ENCODE results near the gene MRPL4. TPM values are rescaled to one million over a fixed set of nuclear protein-coding genes. Genes with fewer than 3 reads are reported as not detected.

MRPL4 gene
- total and polyA plus RNA-seq, 10 of the 15 experiments (the other 5 are each of a cell fraction or from before 2014, with no cell fraction given), result 0.79 to 221 (median 112) TPM

DNA sequence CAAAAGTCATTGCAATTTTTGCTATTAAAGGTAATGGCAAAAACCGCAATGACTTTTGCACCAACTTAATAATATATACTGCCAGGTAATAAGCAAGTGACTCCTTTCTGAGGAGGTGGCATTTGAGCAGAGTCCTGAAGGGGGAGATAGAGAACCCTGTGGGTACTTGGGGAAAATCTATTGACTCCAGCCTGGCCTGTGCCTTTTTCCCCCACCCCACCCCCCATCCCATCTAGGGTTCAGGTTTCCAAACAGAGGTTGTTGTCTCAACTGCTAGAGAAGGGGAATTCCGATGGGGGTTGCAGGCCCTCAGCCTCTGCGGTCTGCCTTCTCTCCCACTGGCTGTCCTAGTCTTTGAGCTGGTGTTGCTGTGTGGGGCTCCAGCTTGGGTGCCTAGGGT is 32.3 kb upstream of the MRPL4 start:
- ChIA-PET POLR2A (interaction anchor here (0.6 to 2.1 kb wide), 17 partner anchors 9 to 346 kb away, joined by 3 to 11 read pairs (median 3); partner anchors contain the start of gene KRI1), SMC1A (ENCODE audit: uncharacterized antibody, unreplicated experiment) (interaction anchor here (0.6 to 3.4 kb wide), 12 partner anchors 16 to 154 kb away, joined by 3 to 30 read pairs (median 3); no protein-coding TSS in a partner anchor), CTCF (interaction anchor here (0.6 to 5.3 kb wide), 11 partner anchors 8 to 297 kb away, joined by 3 to 56 read pairs (median 5); no protein-coding TSS in a partner anchor), RAD21 (ENCODE audit: unreplicated experiment) (interaction anchor here (0.7 to 4.6 kb wide), 12 partner anchors 9 to 289 kb away, joined by 3 to 47 read pairs (median 4); partner anchors contain the start of genes DNMT1 and S1PR2)
- peaks cover 42% of the 10 kb centered on the region for H3K4me1 ChIP-seq (ENCODE audit: control insufficient read depth, insufficient read depth, low read length)
- WGBS (ENCODE audit: insufficient coverage, insufficient replicate concordance, low lambda C conversion rate, missing lambda C conversion rate), result 3% methylated on average over 3 of the region's 3 CpGs
- peak; percentile 87 for ATAC-seq
- H3K27ac ChIP-seq (ENCODE audit: control insufficient read depth, insufficient read depth), result peak overlapping the region; percentile 92
- in situ Hi-C loops (cut with MboI) (no loop called here), intact Hi-C loops (cut with micrococcal nuclease; ENCODE audit: unreplicated experiment) (loop anchor here (1.0 kb wide), 1 partner anchor 32 kb away; no protein-coding TSS in a partner anchor)
- H3K79me2 ChIP-seq (ENCODE audit: control insufficient read depth, insufficient read depth, low read length), result peaks cover 18% of the 10 kb centered on the region
- peak overlapping the region; percentile 23; the same call in 1 of the 2 replicates for H2AFZ ChIP-seq (ENCODE audit: control insufficient read depth, low read depth, low read length)
- FAIRE-seq, result peak; percentile 93
- BruUV-seq (replicated peaks), result no TSS peak
- H3K36me3 ChIP-seq (ENCODE audit: control insufficient read depth in 2 of 2, insufficient read depth in 2 of 2, low read length in 1 of 2), result peaks cover 4 to 10% of the 10 kb centered on the region in 2 experiments; a peak in 3 of 4 replicates
- H3K4me3 ChIP-seq, result no peak overlapping the region
- H3K27me3 ChIP-seq (replicated peaks in 1 of 2; ENCODE audit: control insufficient read depth in 2 of 2, insufficient read depth in 2 of 2, low read length in 1 of 2), result no peaks in the 10 kb centered on the region
- peak; percentile 88 for DNase-seq (ENCODE audit: low read depth, low spot score)
- H3K4me2 ChIP-seq (ENCODE audit: control insufficient read depth, insufficient read depth), result peak overlapping the region; percentile 69
- H3K9me3 ChIP-seq (replicated peaks; ENCODE audit: control insufficient read depth, insufficient read depth, low read length), result no peaks in the 10 kb centered on the region; the same call in 2 of the 3 replicates
- H4K20me1 ChIP-seq (ENCODE audit: control insufficient read depth, insufficient read depth), result no peaks in the 10 kb centered on the region
- peak overlapping the region; percentile 64 for H3K9ac ChIP-seq (ENCODE audit: control insufficient read depth, insufficient read depth, low read length)
- no peak for TF ChIP-seq PAX8 (IDR thresholded peaks at IDR 0.05)
- TF ChIP-seq NFYA (IDR thresholded peaks at IDR 0.05; ENCODE audit: borderline replicate concordance, low read depth, low read length), result no peak
- peak; percentile 65 for TF ChIP-seq BCL11A (IDR thresholded peaks at IDR 0.05; ENCODE audit: low read depth, low read length)
- no peak for TF ChIP-seq EGR1 (IDR thresholded peaks at IDR 0.05; ENCODE audit: borderline replicate concordance in 1 of 2, low read depth in 2 of 2, low read length in 2 of 2)
- peak; percentile 75 for TF ChIP-seq CHD2 (IDR thresholded peaks at IDR 0.05; ENCODE audit: borderline replicate concordance, low read depth, low read length)
- peak; percentile 57; the same call in 1 of the 2 replicates for TF ChIP-seq GATAD2B (conservative IDR thresholded peaks at IDR 0.05; ENCODE audit: low read depth)
- no peak for TF ChIP-seq KLF5 (IDR thresholded peaks at IDR 0.05; ENCODE audit: partially characterized antibody)
- peak; percentile 95 for TF ChIP-seq RELB (IDR thresholded peaks at IDR 0.05; ENCODE audit: low read depth)
- peak in 1 of 2 experiments; percentile 15; a peak in 1 of 4 replicates for TF ChIP-seq ETV6 (conservative IDR thresholded peaks at IDR 0.05 in 1 of 2, IDR thresholded peaks at IDR 0.05 in 1 of 2; ENCODE audit: borderline replicate concordance in 1 of 2, low read depth in 1 of 2)
- no peak for TF ChIP-seq FOS (IDR thresholded peaks at IDR 0.05; ENCODE audit: borderline replicate concordance, extremely low read depth, insufficient read length)
- TF ChIP-seq ATF2 (IDR thresholded peaks at IDR 0.05; ENCODE audit: low read length), result peak; percentile 68; the same call in 1 of the 2 replicates
- TF ChIP-seq SKIL (IDR thresholded peaks at IDR 0.05; ENCODE audit: low read depth, poor library complexity, severe bottlenecking), result peak; percentile 63
- TF ChIP-seq NRF1 (conservative IDR thresholded peaks at IDR 0.05; ENCODE audit: low read depth, low read length), result no peak
- TF ChIP-seq BACH1 (IDR thresholded peaks at IDR 0.05; ENCODE audit: borderline replicate concordance), result no peak
- peak; percentile 85; the same call in 1 of the 2 replicates for TF ChIP-seq MTA3 (IDR thresholded peaks at IDR 0.05; ENCODE audit: borderline replicate concordance, low read length)
- TF ChIP-seq STAT1 (conservative IDR thresholded peaks at IDR 0.05), result no peak
- peak; percentile 92 for TF ChIP-seq FOXM1 (IDR thresholded peaks at IDR 0.05; ENCODE audit: low read depth, low read length)

Measured in GM12878 (cell line).